A549 (cell line): Measurements from ENCODE around the gene PDSS1.

Experiments used
- CHD2 ChIP-seq: fragments of 150-350 bp; IDR thresholded peaks from 2 replicates; pipeline ENCODE4 v1.6.1; 2014; ENCODE audit warnings: low read length; ENCODE audit not compliant: partially characterized antibody
- CTCF ChIP-seq: fragments of >200 bp; sonication (Bioruptor Twin); formaldehyde crosslinking; IDR thresholded peaks from 3 replicates; pipeline ENCODE4 v1.5.1; 2016
- KDM1A ChIP-seq: fragments of 200-600 bp; sonication (generic); IDR thresholded peaks from 2 replicates; pipeline ENCODE4 v1.6.1; 2016; ENCODE audit warnings: low read depth, mild to moderate bottlenecking
- POLR2AphosphoS2 ChIP-seq: conservative IDR thresholded peaks from 2 replicates; pipeline ENCODE4 v1.6.1; 2012; ENCODE audit warnings: low read length, improper control_type of control experiment, inconsistent platforms

GRCh38 chr10:26655746-26656145 is 41.8 kb upstream of the PDSS1 start:
- no peak for TF ChIP-seq CHD2
- no peak for TF ChIP-seq KDM1A
- TF ChIP-seq CTCF = no peak
- no peak for TF ChIP-seq POLR2AphosphoS2
